Adipocyte (in vitro differentiated cells): ENCODE measurements around the gene TCEA3.

Experiments
- DNase-seq: peaks from one replicate; pipeline ENCODE4 v3.0.0-alpha.2; 2015; ENCODE audit warnings: low read depth
- H3K27me3 ChIP-seq: replicated peaks from 2 replicates; pipeline ENCODE4 v1.7.0; 2013; ENCODE audit warnings: mild to moderate bottlenecking, low read length, moderate library complexity; ENCODE audit not compliant: control insufficient read depth, insufficient read depth
- H3K36me3 ChIP-seq: 2 replicates; pipeline ENCODE4 v1.7.0; 2013; ENCODE audit warnings: low read length, mild to moderate bottlenecking, moderate library complexity; ENCODE audit not compliant: control insufficient read depth, insufficient read depth, severe bottlenecking
- H3K4me1 ChIP-seq: 2 replicates; pipeline ENCODE4 v1.7.0; 2013; ENCODE audit warnings: mild to moderate bottlenecking, low read length, moderate library complexity; ENCODE audit not compliant: control insufficient read depth, insufficient read depth
- H3K4me3 ChIP-seq: 2 replicates; pipeline ENCODE4 v1.7.0; 2013; ENCODE audit warnings: mild to moderate bottlenecking, low read length, moderate library complexity
- H3K9ac ChIP-seq: 2 replicates; pipeline ENCODE4 v1.7.0; 2013; ENCODE audit warnings: mild to moderate bottlenecking, low read length, moderate library complexity
- H3K9me3 ChIP-seq: 2 replicates; pipeline ENCODE4 v1.7.0; 2013; ENCODE audit warnings: mild to moderate bottlenecking, low read length, moderate library complexity; ENCODE audit not compliant: control insufficient read depth

TCEA3 gene

DNA sequence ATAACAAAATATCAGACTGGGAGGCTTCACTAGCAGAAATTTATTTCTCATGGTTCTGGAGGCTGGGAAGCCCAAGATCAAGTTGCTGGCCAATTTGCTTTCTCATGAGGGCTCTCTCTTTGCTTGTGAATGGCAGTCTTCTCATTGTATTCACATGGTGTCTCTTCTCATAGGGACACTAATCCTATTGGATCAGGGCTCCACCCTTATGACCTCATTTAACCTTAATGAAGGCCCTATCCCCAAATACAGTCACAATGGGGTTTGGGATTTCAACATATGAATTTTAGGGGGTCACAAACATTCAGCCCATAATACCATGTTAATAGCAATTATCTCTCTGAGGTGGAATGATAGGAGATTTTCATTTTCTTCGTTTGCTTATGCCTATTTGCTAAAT lies 25.3 kb downstream of the TCEA3 start:
- Histone ChIP-seq H3K36me3 (peaks cover 5% of the 10 kb centered on the region), H3K27me3 (no peaks in the 10 kb centered on the region), H3K4me1 (peaks cover 57% of the 10 kb centered on the region), H3K9me3 (no peaks in the 10 kb centered on the region), H3K9ac (no peak overlapping the region), H3K4me3 (no peak overlapping the region)
- no peak for DNase-seq

GRCh38 chr1:23397908-23398307 lies 26.6 kb downstream of the TCEA3 start:
- no peaks in the 10 kb centered on the region for H3K27me3 ChIP-seq
- H3K9me3 ChIP-seq: no peaks in the 10 kb centered on the region
- DNase-seq: no peak

DNA sequence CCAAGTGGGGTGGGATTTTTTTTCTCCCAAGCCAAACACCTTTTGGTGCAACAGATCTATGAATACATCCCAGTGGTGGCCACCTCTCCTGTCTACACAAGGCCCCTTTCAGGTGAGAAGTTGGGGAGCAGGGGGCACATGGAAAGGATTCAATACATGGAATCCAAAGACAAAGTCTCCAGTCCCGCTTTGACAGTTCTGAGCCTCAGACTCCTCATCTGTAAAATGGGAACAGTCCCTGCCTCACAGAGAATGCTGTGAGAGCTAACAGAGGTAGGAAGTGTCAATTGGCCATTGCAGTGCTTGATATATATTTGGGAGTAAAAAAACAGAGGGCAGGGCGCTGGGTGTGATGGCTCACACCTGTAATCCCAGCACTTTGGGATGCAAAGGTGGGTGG lies 28.2 kb downstream of the TCEA3 start:
- H3K4me3 ChIP-seq: no peak overlapping the region
- no peak overlapping the region for H3K9ac ChIP-seq
- no peaks in the 10 kb centered on the region for H3K9me3 ChIP-seq
- H3K27me3 ChIP-seq: no peaks in the 10 kb centered on the region
- no peak for DNase-seq
- peaks cover 5% of the 10 kb centered on the region for H3K36me3 ChIP-seq
- H3K4me1 ChIP-seq: peaks cover 49% of the 10 kb centered on the region

More at GRCh38 chr1:23397908-23398307, 26.6 kb downstream of the TCEA3 start:
- Histone ChIP-seq H3K9ac (no peak overlapping the region), H3K36me3 (peaks cover 5% of the 10 kb centered on the region), H3K4me3 (no peak overlapping the region), H3K4me1 (peaks cover 59% of the 10 kb centered on the region)

DNA sequence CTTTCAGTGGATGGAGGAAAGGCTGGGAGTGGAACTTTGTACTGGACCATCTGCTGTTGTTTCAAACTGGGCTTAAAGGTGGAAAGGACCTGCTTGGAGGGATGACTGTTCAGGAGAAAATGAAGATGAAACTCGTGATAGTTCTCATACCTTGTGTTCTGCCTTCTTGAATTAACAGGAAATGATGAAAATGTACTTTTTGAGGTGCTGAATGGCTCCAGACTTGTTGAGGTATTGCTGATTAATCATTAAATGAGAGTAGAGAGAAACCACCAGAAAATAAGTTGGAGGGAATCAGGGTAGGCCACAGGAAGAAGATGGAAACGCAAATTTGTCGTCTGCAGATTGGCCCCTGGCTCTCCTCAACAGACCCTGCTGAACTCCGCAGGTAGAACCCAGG lies 28.7 kb downstream of the TCEA3 start:
- no peak overlapping the region for H3K4me3 ChIP-seq
- H3K9me3 ChIP-seq: no peaks in the 10 kb centered on the region
- peaks cover 5% of the 10 kb centered on the region for H3K36me3 ChIP-seq
- peak overlapping the region; percentile 86 for H3K9ac ChIP-seq
- H3K4me1 ChIP-seq: peaks cover 44% of the 10 kb centered on the region
- no peaks in the 10 kb centered on the region for H3K27me3 ChIP-seq
- DNase-seq: no peak

DNA sequence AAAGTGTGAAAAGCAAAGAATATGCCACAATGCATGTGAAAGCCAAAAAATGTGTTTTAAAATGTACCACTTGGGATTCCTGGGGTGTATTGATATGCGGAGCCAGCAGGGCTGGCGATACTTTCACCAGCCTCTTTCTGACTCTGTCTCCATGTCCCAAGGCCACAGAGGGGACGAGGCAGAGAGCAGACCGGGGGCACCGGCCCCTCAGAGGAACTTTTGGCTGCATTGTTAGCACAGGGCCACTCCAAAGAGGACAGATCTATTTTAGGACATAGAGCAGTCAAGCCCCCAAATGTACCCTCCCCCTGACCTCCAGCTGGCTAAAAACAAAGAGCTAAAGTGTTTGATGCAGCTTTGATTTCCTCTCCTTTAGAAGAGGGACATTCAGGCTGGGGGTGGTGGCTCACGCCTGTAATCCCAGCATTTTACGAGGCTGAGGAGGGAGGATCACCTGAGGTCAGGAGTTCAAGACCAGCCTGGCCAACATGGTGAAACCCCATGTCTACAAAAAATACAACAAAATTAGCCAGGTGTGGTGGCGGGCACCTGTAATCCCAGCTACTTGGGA lies 29.3 kb downstream of the TCEA3 start:
- H3K4me3 ChIP-seq: peak overlapping the region; percentile 38
- no peak for DNase-seq
- H3K36me3 ChIP-seq: peaks cover 5% of the 10 kb centered on the region
- H3K9me3 ChIP-seq: no peaks in the 10 kb centered on the region
- H3K27me3 ChIP-seq: no peaks in the 10 kb centered on the region
- H3K4me1 ChIP-seq: peaks cover 38% of the 10 kb centered on the region
- H3K9ac ChIP-seq: peak overlapping the region; percentile 86

GRCh38 chr1:23394684-23395083 lies 29.9 kb downstream of the TCEA3 start:
- Histone ChIP-seq H3K27me3 (no peaks in the 10 kb centered on the region), H3K9me3 (no peaks in the 10 kb centered on the region)
- peak; percentile 58 for DNase-seq

DNA sequence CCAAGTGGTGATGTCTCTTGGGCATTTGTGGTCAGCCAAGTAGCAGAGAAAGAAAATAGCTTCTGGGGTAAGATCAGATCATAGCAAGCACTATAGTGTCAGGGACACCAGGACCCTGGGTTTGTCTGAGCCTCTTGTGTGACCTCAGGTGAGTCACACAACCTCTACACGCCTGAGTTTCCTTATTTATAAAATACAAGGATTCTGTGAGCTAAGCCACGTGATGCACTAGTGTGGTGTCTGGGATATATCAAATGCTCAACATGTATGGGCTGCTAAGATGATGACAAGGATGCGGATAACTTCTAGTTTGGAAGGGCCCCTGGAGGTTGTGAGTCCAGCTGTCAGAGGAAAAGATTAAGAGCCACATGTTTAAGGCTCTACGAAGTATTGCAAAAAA lies 30.4 kb downstream of the TCEA3 start:
- Histone ChIP-seq H3K9ac (peak overlapping the region; percentile 86), H3K27me3 (no peaks in the 10 kb centered on the region), H3K36me3 (peaks cover 5% of the 10 kb centered on the region), H3K4me1 (peaks cover 33% of the 10 kb centered on the region), H3K4me3 (peak overlapping the region; percentile 38), H3K9me3 (no peaks in the 10 kb centered on the region)
- peak; percentile 73 for DNase-seq

More at GRCh38 chr1:23394684-23395083, 29.9 kb downstream of the TCEA3 start:
- Histone ChIP-seq H3K36me3 (peaks cover 5% of the 10 kb centered on the region), H3K9ac (peak overlapping the region; percentile 86), H3K4me3 (peak overlapping the region; percentile 38), H3K4me1 (peaks cover 33% of the 10 kb centered on the region)

DNA sequence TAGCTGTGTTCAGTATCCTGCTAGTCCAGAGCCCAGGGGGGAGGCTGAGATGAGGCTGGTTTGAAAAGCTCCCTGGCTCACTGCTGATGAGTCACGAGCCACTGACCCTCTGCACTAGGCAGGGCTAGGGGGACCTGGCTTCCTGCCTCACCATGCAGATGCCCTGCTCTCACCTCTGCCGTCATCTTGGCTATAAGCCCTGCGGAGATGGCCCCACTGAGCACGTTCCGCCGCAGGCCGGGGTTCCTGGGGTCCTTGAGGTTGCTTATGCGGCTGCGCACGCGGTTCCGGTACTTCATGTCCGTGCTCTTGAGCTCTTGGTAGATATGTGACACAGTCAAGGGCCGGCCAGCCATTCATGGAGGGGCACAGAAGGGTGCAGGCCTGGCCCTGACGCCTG lies 30.8 kb downstream of the TCEA3 start:
- Histone ChIP-seq H3K36me3 (peaks cover 5% of the 10 kb centered on the region), H3K9ac (peak overlapping the region; percentile 86), H3K27me3 (no peaks in the 10 kb centered on the region), H3K4me3 (peak overlapping the region; percentile 38), H3K4me1 (peaks cover 33% of the 10 kb centered on the region), H3K9me3 (no peaks in the 10 kb centered on the region)
- DNase-seq: peak; percentile 10

DNA sequence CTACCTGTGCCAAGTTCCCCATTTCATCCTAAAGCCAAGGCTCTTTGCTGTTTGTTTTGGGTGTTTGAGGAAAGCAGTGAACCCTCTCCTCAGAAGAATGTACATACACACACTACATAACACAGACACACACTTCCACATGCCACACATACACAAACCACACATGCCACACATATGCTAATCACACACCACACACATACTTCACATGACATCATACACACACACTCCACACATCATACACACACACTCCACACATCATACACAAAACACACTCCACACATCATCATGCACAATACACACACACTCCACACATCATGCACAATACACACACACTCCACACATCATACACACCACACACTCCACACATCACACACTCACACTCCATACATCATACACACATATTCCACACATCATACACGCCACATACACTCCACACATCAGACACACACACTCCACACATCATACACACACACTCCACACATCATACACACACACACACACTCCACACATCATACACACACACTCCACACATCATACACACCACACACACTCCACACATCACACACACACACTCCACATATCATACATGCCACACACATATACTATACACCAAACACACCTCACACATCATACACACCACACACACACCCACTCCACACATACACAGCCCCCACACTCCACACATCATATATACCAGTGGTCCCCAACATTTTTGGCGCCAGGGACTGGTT lies 32.3 kb downstream of the TCEA3 start:
- H3K4me3 ChIP-seq: no peak overlapping the region
- H3K9me3 ChIP-seq: no peaks in the 10 kb centered on the region
- peaks cover under 1% of the 10 kb centered on the region for H3K36me3 ChIP-seq
- no peaks in the 10 kb centered on the region for H3K27me3 ChIP-seq
- H3K4me1 ChIP-seq: peaks cover 33% of the 10 kb centered on the region
- no peak for DNase-seq
- no peak overlapping the region for H3K9ac ChIP-seq

- no peak overlapping the region for H3K9ac ChIP-seq
- no peak for DNase-seq
- peaks cover 18% of the 10 kb centered on the region for H3K4me1 ChIP-seq
- no peaks in the 10 kb centered on the region for H3K9me3 ChIP-seq
- no peaks in the 10 kb centered on the region for H3K36me3 ChIP-seq
- no peak overlapping the region for H3K4me3 ChIP-seq
- H3K27me3 ChIP-seq: no peaks in the 10 kb centered on the region
Measured at GRCh38 chr1:23389837-23390321, 34.7 kb downstream of the TCEA3 start.

DNA sequence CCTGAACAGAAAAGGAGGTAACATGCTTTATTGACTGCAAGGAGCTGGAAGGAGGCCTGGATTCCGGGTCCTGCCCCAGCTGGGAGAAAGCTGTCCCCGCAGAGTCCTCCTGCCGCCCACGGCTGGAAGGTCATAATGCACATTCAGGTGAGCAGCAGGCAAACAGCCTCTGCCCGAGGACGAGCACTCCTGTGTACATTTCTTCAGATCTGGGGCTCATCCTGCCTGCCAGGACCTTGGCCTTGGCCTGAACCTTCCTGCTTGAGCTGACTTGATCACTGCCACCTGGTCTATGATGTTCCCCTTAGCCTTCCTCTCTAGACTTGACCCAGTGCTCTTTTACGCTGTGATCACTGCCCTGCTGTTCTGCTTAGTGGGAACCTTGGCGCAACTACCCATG lies 37.1 kb downstream of the TCEA3 start:
- Histone ChIP-seq H3K4me1 (peaks cover 10% of the 10 kb centered on the region), H3K4me3 (no peak overlapping the region), H3K27me3 (no peaks in the 10 kb centered on the region), H3K9ac (no peak overlapping the region), H3K9me3 (no peaks in the 10 kb centered on the region), H3K36me3 (no peaks in the 10 kb centered on the region)
- DNase-seq: no peak
